Breast epithelium (tissue), 3 donors: ENCODE measurements around the gene OR4F6.
"Not testable (repeated sequence)": the region's sequence is repeated elsewhere in the genome, so short reads cannot be mapped to it uniquely, and the experiment has no call there.

ENCODE experiments used
- CTCF ChIP-seq, 3 donors: fragments of 450-650 bp; IDR thresholded peaks; one replicate each; pipeline ENCODE4 v1.5.1; 2016 to 2017; ENCODE audit warnings: antibody characterized with exemption in 3 of 3, mild to moderate bottlenecking in 3 of 3, moderate library complexity in 3 of 3
- POLR2A ChIP-seq: fragments of 450-650 bp; IDR thresholded peaks from one replicate; pipeline ENCODE4 v1.6.1; 2016; ENCODE audit warnings: antibody characterized with exemption, mild to moderate bottlenecking, moderate library complexity

GRCh38 chr15:101767083-101767640, 36.1 kb upstream of the OR4F6 start:
- TF ChIP-seq CTCF (IDR thresholded peaks at IDR 0.05); POLR2A: not testable (repeated sequence)
